ENCODE results near the gene NPIPB12. TPM values are rescaled to one million over a fixed set of nuclear protein-coding genes. Genes with fewer than 3 reads are reported as not detected.

The NPIPB12 gene
- polyA plus RNA-seq, 1 donor from 2014 or later: 11.7 TPM

Other genes starting within 250 kb of the NPIPB12 start
- 1.9 TPM for gene NPIPB11, start 99.7 kb downstream of the NPIPB12 start, polyA plus RNA-seq
- gene BOLA2, start 52.1 kb downstream of the NPIPB12 start, polyA plus RNA-seq: 39.1 TPM
- gene SLX1B, start 51.9 kb downstream of the NPIPB12 start, polyA plus RNA-seq: 14.5 TPM
- 6.7 TPM for gene SULT1A4, start 46.5 kb downstream of the NPIPB12 start, polyA plus RNA-seq
- 11.0 TPM for gene SPN, start 156.8 kb upstream of the NPIPB12 start, polyA plus RNA-seq
- gene QPRT, start 172.8 kb upstream of the NPIPB12 start, polyA plus RNA-seq: not detected
- gene C16orf54, start 239.6 kb upstream of the NPIPB12 start, polyA plus RNA-seq: 50.6 TPM